OCI-LY3 (cell line): Measurements from ENCODE around the gene DNMT3A.
A peak's percentile ranks its signal among the peaks of the same experiment; 100 is the strongest.

Experiments
- H2AFZ ChIP-seq: fragments of 200-600, 300-600 bp; shearing (Covaris generic); 2 replicates; pipeline ENCODE4 v1.6.0; 2014; ENCODE audit warnings: antibody characterized with exemption, low read depth, low read length
- H3K27ac ChIP-seq: fragments of 200-600, 300-600 bp; sonication (generic); 2 replicates; pipeline ENCODE4 v1.5.1; 2014; ENCODE audit warnings: mild to moderate bottlenecking, low read length, moderate library complexity, mixed read lengths
- H3K27me3 ChIP-seq: fragments of 200-600, 300-600 bp; sonication (generic); 2 replicates; pipeline ENCODE4 v1.6.1; 2014; ENCODE audit warnings: low read depth, low read length, mixed read lengths
- H3K36me3 ChIP-seq: fragments of 200-600, 300-600 bp; sonication (generic); replicated peaks from 2 replicates; pipeline ENCODE3; 2014; ENCODE audit warnings: low read depth, low read length, mixed read lengths
- H3K4me1 ChIP-seq: fragments of 300-600, 200-600 bp; sonication (generic); 2 replicates; pipeline ENCODE4 v1.6.1; 2014; ENCODE audit warnings: low read length, mixed read lengths
- H3K4me2 ChIP-seq: fragments of 200-600, 300-600 bp; sonication (generic); 2 replicates; pipeline ENCODE4 v1.6.1; 2014; ENCODE audit warnings: low read length, mixed read lengths
- H3K4me3 ChIP-seq: fragments of 300-600, 200-600 bp; sonication (generic); 2 replicates; pipeline ENCODE4 v1.5.1; 2014; ENCODE audit warnings: antibody characterized with exemption, mild to moderate bottlenecking, low read length, moderate library complexity
- H3K79me2 ChIP-seq: fragments of 300-600, 200-600 bp; shearing (Covaris generic); 2 replicates; pipeline ENCODE4 v1.6.1; 2014; ENCODE audit warnings: mild to moderate bottlenecking, low read length, mixed read lengths
- H3K9ac ChIP-seq: fragments of 300-600, 200-600 bp; shearing (Covaris generic); 2 replicates; pipeline ENCODE4 v1.6.0; 2014; ENCODE audit warnings: mild to moderate bottlenecking, low read length, moderate library complexity
- H3K9me3 ChIP-seq: fragments of 200-600, 300-600 bp; shearing (Covaris generic); 2 replicates; pipeline ENCODE4 v1.6.1; 2014; ENCODE audit warnings: low read length, mixed read lengths; ENCODE audit not compliant: insufficient read depth
- H4K20me1 ChIP-seq: fragments of 200-600, 300-600 bp; sonication (generic); 2 replicates; pipeline ENCODE4 v1.6.1; 2016; ENCODE audit warnings: low read length, mixed read lengths; ENCODE audit not compliant: insufficient read depth
- CTCF ChIP-seq: fragments of 200-600, 300-600 bp; sonication (generic); IDR thresholded peaks from 2 replicates; pipeline ENCODE4 v1.5.1; 2014; ENCODE audit warnings: antibody characterized with exemption, low read length, low read depth
- EZH2phosphoT487 ChIP-seq: fragments of 200-600 bp; shearing (Covaris generic); IDR thresholded peaks from 2 replicates; pipeline ENCODE4 v1.6.1; 2018; ENCODE audit warnings: antibody characterized with exemption, mixed run types, low read depth

Gene DNMT3A

GRCh38 chr2:25323042-25323514, 18.6 kb downstream of the DNMT3A start:
- peaks cover 14% of the 10 kb centered on the region for H3K9me3 ChIP-seq
- TF ChIP-seq EZH2phosphoT487 (no peak), CTCF (no peak)
- no peak overlapping the region for H2AFZ ChIP-seq
- H3K27ac ChIP-seq, result no peak overlapping the region
- no peak overlapping the region for H3K4me3 ChIP-seq
- H3K4me2 ChIP-seq, result no peak overlapping the region
- H3K36me3 ChIP-seq, result peaks cover 16% of the 10 kb centered on the region
- H3K27me3 ChIP-seq, result peaks cover 57% of the 10 kb centered on the region
- H3K4me1 ChIP-seq, result peaks cover 6% of the 10 kb centered on the region
- no peaks in the 10 kb centered on the region for H3K79me2 ChIP-seq
- peaks cover 59% of the 10 kb centered on the region for H4K20me1 ChIP-seq
- H3K9ac ChIP-seq, result no peak overlapping the region

- Histone ChIP-seq H2AFZ (no peak overlapping the region), H3K79me2 (no peaks in the 10 kb centered on the region), H3K9me3 (peaks cover 14% of the 10 kb centered on the region), H3K4me3 (no peak overlapping the region), H3K36me3 (peaks cover 13% of the 10 kb centered on the region), H3K4me2 (no peak overlapping the region), H3K27me3 (peaks cover 62% of the 10 kb centered on the region), H3K27ac (no peak overlapping the region), H3K4me1 (peaks cover 6% of the 10 kb centered on the region), H3K9ac (no peak overlapping the region), H4K20me1 (peaks cover 61% of the 10 kb centered on the region)
- TF ChIP-seq CTCF, result no peak
- TF ChIP-seq EZH2phosphoT487, result no peak
Measured at GRCh38 chr2:25322312-25322711, 19.4 kb downstream of the DNMT3A start.

- Histone ChIP-seq H3K36me3 (no peaks in the 10 kb centered on the region), H3K79me2 (no peaks in the 10 kb centered on the region), H2AFZ (no peak overlapping the region), H3K4me2 (no peak overlapping the region), H3K9me3 (no peaks in the 10 kb centered on the region), H3K4me1 (peaks cover 9% of the 10 kb centered on the region), H3K4me3 (no peak overlapping the region), H3K27ac (no peak overlapping the region), H3K9ac (no peak overlapping the region), H3K27me3 (peaks cover 59% of the 10 kb centered on the region), H4K20me1 (peaks cover 54% of the 10 kb centered on the region)
- peak; percentile 88; the same call in 1 of the 2 replicates for TF ChIP-seq EZH2phosphoT487
- no peak for TF ChIP-seq CTCF
Measured at GRCh38 chr2:25320077-25320476, 21.6 kb downstream of the DNMT3A start.

GRCh38 chr2:25316101-25316500, 25.6 kb downstream of the DNMT3A start:
- H3K9ac ChIP-seq, result no peak overlapping the region

More at GRCh38 chr2:25316101-25316500, 25.6 kb downstream of the DNMT3A start:
- H3K36me3 ChIP-seq, result peaks cover 7% of the 10 kb centered on the region
- peaks cover 16% of the 10 kb centered on the region for H4K20me1 ChIP-seq
- no peak overlapping the region for H3K4me2 ChIP-seq
- H3K79me2 ChIP-seq, result no peaks in the 10 kb centered on the region
- peaks cover 28% of the 10 kb centered on the region for H3K4me1 ChIP-seq
- H3K27me3 ChIP-seq, result peaks cover 23% of the 10 kb centered on the region
- no peak overlapping the region for H2AFZ ChIP-seq
- no peak for TF ChIP-seq CTCF
- no peak for TF ChIP-seq EZH2phosphoT487
- H3K9me3 ChIP-seq, result no peaks in the 10 kb centered on the region
- no peak overlapping the region for H3K27ac ChIP-seq
- H3K4me3 ChIP-seq, result no peak overlapping the region
